ENCODE results near the gene ASTN2.

Gene ASTN2

DNA sequence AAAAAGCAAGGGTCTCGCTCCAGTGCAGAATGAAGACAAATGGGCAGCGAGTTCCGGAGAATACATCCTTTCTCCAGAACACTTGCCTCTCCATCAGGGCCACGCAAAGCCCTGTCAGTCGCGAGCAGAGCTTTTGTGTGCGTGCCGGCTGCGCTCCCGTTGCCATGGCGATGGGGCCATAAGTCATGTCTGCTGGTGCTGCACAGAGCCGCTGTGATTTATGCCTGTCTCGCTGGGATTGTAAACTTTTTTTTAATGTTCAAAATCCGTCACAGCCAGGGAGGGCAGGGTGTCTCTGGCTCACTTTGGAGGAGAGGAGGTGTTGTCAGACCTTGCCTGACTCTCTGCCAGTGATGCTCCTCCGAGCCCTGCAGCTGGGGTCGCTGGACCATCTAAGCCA is 455.0 kb downstream of the ASTN2 start:
- TF ChIP-seq, protein P1, sequence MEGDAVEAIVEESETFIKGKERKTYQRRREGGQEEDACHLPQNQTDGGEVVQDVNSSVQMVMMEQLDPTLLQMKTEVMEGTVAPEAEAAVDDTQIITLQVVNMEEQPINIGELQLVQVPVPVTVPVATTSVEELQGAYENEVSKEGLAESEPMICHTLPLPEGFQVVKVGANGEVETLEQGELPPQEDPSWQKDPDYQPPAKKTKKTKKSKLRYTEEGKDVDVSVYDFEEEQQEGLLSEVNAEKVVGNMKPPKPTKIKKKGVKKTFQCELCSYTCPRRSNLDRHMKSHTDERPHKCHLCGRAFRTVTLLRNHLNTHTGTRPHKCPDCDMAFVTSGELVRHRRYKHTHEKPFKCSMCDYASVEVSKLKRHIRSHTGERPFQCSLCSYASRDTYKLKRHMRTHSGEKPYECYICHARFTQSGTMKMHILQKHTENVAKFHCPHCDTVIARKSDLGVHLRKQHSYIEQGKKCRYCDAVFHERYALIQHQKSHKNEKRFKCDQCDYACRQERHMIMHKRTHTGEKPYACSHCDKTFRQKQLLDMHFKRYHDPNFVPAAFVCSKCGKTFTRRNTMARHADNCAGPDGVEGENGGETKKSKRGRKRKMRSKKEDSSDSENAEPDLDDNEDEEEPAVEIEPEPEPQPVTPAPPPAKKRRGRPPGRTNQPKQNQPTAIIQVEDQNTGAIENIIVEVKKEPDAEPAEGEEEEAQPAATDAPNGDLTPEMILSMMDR (conservative IDR thresholded peaks at IDR 0.05), result no peak
- TF ChIP-seq ZFX (IDR thresholded peaks at IDR 0.05), result no peak
- no peak overlapping the region for H3K27ac ChIP-seq

DNA sequence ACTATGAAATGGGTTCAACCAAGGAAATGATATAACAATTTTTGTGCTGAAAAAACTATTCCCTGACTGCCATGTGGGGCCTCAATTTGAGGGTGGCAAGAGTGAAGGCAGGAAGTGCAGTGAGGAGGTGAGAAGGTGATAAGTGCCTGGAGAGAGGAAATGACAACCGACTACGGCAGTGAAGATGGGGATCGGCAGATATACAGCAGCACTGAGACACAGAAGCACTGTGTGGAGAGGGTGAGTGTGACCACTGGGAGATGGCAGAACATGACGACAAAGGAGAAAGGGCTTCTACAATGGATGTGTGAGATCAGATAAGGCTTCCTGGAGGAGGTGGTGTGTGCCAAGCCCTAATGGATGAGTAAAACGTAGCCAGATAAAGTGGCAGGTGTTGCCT is 456.0 kb downstream of the ASTN2 start:
- no peak overlapping the region for H3K27ac ChIP-seq
- TF ChIP-seq ZFX (IDR thresholded peaks at IDR 0.05), result no peak
- TF ChIP-seq, protein P1 (conservative IDR thresholded peaks at IDR 0.05), result no peak

DNA sequence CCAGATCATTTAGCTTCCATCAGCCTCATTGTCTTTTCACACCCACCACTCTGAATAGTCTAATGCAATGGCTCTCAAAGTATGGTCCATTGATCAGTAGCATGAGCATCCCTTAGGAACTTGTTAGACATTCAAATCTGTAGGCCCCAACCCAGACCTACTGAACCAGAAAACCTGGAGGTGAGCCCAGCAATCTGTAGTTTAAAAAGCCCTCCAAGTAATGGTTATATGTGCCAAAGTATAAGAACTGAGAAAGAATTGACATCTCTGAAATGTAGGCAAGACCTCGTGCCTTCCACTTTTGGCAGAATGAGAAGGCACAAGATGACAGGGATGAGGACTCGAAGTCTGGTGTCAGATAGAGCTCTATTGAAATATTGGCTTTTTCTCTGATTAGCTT is 460.1 kb downstream of the ASTN2 start:
- H3K27ac ChIP-seq, result no peak overlapping the region
- no peak for TF ChIP-seq ZFX (IDR thresholded peaks at IDR 0.05)
- TF ChIP-seq, protein P1 (conservative IDR thresholded peaks at IDR 0.05), result no peak

DNA sequence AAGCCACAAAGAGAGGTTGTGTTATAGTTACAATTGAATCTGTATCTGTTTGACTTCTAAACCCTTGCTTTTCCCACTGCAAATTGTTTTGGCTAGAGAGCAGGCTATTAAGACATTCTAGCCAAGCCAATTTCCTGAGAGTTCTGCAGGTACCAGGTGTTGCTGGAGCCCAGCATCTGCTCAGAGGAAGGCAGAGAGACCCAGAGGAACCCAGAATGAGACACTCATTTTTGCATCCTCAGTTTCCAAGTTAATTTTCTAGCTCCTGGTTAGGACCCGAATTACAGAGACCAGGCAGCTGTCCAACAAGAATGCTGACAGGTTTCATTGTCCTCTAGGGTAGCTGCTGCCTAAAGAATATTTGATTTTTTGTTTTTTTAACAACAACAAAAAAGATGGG is 461.6 kb downstream of the ASTN2 start:
- no peak overlapping the region for H3K27ac ChIP-seq
- TF ChIP-seq ZFX (IDR thresholded peaks at IDR 0.05), result no peak
- TF ChIP-seq, protein P1 (conservative IDR thresholded peaks at IDR 0.05), result no peak

DNA sequence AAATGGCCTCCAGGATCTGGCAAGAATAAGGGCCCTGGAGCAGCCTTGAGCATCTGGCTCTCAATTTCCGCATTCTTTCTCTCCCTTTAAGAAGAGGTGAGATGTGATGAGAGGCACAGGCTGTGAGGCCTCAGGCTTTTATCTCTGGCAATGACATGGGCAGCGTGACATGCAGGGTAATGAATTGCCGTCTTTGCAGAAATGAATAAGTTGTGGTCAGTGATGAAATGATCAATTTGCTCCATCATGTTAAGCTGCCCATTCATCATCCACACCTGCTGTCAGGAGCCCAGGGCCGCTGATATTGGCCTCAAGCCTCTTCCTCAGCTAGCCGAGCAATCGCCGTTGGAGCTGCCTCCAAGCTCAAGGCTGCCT is 462.4 kb downstream of the ASTN2 start:
- H3K27ac ChIP-seq, result no peak overlapping the region
- TF ChIP-seq, protein P1 (conservative IDR thresholded peaks at IDR 0.05), result no peak
- TF ChIP-seq ZFX (IDR thresholded peaks at IDR 0.05), result no peak

DNA sequence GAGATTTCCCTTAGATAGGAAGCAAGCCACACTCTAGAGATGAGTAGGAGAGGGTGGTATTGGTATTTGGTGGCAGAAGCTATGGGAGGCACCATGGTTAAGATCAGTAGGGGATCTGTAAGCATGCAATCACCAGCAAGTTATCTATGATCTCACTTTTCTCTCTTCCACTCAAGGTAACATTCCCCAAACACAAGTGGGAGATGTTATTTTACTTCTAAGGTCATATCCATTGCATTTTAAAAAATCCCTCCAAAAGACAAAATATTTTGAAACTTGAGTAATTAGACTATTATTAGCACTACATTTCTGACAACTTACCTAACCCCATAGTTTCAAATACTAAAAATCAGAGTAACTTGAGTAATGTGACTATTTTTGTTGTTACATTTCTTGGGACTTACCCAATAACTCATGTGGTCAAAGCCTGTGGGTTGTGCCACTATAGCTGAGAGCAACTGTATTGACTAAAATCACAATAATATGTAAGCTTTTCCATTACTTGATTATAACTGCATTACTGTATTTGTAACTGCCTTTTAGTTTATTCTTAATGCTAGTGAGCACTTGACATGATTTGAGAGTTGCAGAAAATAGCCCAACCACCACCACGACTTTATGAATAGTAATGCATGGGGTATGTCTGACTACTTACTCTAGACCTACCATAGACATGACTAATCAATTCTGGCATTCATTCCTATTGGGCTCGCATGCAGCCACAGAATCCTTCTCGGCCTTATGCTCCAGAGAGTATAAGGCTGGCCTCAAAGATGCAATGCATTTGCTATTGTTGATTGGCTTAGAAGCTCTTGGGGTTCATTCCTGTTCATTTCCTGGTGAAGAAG is 463.0 kb downstream of the ASTN2 start:
- H3K27ac ChIP-seq, result no peak overlapping the region
- TF ChIP-seq ZFX (IDR thresholded peaks at IDR 0.05), result no peak
- TF ChIP-seq, protein P1 (conservative IDR thresholded peaks at IDR 0.05), result no peak

DNA sequence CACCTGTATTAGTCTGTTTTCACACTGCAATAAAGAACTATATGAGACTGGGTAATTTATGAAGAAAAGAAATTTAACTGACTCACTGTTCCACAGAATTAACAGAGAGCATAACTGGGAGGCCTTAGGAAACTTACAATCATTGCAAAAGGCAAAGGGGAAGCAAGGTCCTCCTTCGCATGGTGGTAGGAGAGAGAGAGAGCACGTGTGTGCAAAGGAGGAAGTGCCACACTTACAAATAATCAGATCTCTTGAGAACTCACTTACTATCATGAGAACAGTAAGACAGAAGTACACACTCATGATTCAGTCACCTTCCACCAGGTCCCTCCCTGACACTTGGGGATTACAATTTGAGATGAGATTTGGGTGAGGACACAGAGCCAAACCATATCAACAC is 469.0 kb downstream of the ASTN2 start:
- no peak overlapping the region for H3K27ac ChIP-seq
- TF ChIP-seq ZFX (IDR thresholded peaks at IDR 0.05), result no peak
- TF ChIP-seq, protein P1 (conservative IDR thresholded peaks at IDR 0.05), result no peak
